ENCODE data around the gene CCNF.

GRCh38 chr16:2452650-2453049, 23.4 kb downstream of the CCNF start:
- TF ChIP-seq CTCF (IDR thresholded peaks at IDR 0.05) (no peak), POLR2A (IDR thresholded peaks at IDR 0.05) (no peak)
